HG02678 (cell line): ENCODE measurements around the gene KRT3.

Source experiments
- ATAC-seq: cut with Tn5 transposase; IDR thresholded peaks from one replicate; pipeline ENCODE4 v1.9.1; 2021; ENCODE audit warnings: mild to moderate bottlenecking, moderate library complexity; ENCODE audit not compliant: unreplicated experiment

Gene KRT3

GRCh38 chr12:52795694-52796428, at the start of gene KRT3:
TSS of gene KRT3 (minus strand) at chr12:52796117. CDS start at chr12:52796042, 75 bp downstream.
- no peak for ATAC-seq

- ATAC-seq = no peak
These were observed 48.5 kb upstream of the KRT3 start for GRCh38 chr12:52844386-52844785.

DNA sequence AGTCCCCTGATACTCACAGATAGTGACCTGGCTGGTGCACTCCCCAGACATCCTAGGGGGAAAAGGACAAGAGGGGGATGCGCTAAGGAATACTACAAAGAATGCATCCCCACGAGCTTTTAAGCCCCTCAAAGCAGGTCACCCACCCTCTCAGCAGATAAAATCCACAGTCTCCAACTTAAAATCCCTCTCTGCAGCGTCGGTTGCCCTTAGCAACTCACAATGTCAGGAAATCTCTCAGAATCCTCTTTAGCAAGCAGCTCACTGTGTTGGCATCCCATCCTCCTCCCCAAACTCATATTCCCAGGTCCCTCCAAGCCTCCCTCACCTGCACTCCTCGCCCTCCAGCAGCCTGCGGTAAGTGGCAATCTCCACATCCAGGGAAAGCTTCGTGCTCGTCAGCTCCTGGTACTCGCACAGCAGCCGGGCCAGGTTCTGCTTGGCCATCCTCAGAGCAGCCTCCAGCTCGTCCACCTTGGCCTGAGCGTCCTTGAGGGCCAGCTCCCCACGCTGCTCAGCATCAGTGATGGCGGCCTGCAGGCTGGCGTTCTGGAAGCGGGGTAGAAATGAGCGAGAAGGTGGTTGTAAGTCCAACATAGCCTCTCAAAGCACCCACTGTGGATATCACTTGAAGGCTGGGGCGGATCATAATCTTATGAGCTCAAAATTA, 43.7 kb upstream of the KRT3 start:
- ATAC-seq = no peak

DNA sequence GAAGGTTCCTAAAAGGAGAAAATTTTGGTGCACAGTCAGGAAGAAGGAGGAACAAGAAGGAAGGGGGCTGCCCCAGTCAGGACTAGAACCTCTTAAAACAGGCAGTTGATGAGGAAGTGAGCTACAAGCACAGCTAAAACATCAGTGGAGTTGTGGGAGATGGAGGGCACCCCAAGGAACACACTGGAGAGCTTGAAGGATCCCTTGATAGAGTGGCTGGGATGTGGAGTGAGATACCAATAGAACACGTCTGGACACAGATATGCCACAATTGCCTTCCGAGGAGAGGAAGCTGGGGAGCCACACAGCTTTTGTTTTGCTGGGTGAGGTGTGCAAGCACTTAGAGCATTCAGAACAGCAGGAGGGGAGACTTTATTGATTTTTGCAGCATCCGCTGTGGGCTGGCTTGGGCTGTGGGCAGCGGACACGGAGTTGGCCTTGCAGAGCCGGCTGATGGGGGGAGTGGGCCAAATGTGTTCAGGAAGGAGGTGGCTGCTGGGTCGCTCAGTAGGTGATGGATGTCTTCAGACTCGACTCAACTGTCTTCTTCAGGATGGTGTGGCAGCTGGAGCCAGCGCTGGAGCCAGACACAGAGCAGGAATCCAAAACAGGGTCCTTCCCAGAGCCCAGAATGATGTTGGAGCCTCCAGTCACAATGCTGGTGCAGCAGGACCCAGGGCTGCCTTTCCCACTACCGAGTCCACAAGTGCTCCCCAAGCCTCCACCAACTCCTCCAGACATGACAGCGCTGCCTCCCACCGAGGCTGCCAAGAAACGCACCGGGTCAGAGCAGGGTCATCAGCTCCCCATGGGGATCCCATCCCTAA, 42.9 kb upstream of the KRT3 start:
- no peak for ATAC-seq

DNA sequence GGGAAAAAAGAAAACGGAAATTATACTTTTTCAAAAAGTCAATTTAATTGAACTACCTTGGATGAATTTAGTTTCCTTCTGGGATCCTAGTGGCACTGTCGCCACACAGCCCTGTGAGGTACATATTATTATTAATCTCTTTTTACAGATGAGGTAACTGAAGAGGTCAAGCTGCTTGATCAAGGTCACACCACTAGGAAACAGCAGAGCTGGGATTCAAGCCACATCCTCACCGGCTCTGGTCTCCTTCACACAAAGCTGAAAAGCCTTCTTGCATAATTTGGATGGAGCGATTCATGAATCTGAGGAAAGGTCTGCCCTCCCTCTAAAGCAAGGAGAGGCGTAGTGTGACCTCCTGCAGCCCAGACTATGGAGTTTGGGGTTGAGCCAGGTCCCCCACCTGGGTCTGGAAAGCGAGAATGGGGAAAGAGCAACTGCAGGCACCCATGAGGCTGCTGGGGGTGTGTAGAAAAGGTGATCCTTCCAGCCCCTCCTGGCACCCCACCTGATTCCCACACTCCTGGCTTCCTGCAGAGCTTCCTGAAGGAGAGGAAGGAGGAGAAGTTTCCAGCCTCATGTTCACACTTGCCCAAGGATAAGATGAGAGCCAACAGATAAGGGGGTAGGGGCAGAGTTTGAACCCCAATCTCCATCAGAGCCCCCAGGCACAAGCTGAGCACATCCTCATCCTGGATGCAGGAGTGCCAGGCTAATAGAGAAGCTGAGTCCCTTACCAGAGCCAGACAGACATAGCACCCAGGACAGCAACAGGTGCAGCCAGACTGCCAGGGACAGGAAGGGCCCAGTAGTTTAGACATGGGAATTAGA, 42.1 kb upstream of the KRT3 start:
- ATAC-seq = no peak

GRCh38 chr12:52837413-52837741, 41.5 kb upstream of the KRT3 start:
- no peak for ATAC-seq

DNA sequence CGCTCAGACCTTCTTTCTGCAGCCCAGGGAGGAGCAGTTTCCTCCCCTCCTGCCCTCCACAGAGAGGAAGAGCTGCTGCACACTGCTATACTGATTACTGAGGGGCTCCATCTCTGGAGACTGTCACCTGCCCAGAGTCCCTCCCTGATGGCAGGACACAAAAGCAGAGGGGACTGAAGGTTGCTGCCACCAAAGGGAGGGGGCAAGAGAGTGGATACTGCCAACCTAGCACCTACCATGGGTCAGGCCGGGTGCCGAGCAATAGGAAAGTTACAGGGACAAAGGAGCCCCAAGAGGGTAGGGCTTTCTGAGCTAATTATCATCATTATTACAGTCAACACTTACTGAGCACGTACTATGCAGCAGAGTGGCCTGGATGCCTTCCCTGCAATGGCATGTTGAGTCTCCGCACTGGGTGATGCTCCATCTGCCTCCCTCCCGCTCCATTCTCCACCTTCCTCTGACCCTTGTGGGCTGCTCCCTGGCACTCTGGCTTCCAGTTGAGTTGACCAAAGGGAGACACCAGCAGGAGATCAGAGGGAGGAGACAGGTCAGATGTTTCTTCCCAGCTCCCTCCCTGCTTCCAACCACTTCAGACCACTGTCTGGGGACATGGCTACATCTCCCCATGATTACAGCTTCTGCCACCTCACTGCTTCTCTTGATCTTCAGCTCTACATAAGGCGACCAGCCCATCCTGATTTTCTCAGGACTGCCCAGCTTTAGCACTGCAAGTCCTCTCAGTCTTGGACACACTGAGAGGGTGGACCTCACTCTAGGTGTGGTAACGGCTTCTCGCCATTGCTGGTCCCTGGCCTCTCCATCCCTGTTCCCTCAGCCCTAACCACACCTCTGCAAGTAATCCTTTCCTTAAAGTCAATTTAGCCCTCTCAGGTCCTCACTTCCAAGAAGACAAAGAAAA, 40.8 kb upstream of the KRT3 start:
- no peak for ATAC-seq

- ATAC-seq = no peak
These were observed 40.1 kb upstream of the KRT3 start for GRCh38 chr12:52836042-52836466.

- ATAC-seq = no peak
These were observed 39.5 kb upstream of the KRT3 start for GRCh38 chr12:52835271-52836041.

- ATAC-seq = no peak
These were observed 38.7 kb upstream of the KRT3 start for GRCh38 chr12:52834727-52835001.

DNA sequence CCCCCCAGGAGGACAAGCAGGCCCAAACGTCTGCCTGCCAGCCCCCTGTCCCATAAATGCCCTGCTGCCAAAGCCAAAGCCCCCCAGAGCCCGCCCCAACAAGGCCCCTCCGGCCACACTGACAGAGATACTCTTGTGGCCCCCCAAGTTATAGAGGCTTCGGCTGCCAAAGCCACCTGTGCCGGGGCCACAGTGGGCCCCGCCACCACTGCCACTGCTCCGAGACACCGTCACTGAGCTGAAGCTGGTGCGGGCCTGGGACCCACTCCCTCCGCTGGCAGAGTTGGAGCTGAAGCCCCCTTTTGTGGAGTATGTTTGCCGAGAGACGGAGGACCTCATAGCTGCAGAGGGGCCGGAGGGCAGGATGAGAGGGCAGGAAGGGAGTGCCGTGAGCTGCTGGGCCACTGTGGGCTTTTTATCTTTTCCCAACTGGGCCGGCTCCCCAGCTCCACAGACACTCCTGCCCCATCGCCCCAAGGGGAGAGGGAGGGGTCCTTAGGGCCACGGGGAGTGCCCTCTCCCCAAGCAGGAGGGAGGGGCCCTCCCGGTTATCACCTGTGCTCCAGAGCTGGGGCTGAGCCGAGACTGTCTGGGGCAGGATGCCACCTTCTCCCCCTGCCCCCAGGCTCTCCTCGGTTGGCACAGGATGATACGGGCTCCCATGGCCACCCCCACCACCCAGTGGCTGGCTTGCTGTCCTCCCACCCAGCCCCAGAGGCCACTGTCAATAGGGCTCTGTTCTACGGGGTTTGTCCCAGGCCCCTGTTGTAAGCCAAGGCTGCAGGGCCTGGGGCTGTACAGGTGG, 38.2 kb upstream of the KRT3 start, which contains the start of gene KRT79:
Gene KRT79, minus strand, starts transcription at position 390 of the 805 bp plus-strand sequence. Its CDS starts 51 bp downstream, at position 339.
- no peak for ATAC-seq

GRCh38 chr12:52832985-52833905, 37.3 kb upstream of the KRT3 start:
- no peak for ATAC-seq

- ATAC-seq = no peak
These were observed 36.5 kb upstream of the KRT3 start for GRCh38 chr12:52832451-52832850.

DNA sequence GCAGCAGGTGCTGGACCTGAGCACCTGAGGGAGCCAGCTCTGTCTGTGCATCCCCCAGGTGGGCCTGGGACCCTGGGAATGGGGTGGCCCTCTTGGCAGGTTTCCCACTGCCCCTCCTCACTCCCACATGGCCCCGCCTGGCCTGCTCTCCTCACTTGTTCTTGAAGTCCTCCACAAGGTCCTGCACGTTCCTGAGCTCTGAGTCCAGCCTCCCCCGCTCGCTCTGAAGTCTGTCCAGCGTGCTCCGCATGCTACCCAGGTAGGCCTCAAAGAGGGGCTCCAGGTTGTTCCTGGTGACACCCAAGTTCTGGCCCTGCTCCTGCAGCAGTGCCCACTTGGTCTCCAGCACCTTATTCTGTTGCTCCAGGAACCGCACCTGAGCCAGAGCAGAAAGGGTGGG, 35.3 kb upstream of the KRT3 start:
- ATAC-seq = no peak

DNA sequence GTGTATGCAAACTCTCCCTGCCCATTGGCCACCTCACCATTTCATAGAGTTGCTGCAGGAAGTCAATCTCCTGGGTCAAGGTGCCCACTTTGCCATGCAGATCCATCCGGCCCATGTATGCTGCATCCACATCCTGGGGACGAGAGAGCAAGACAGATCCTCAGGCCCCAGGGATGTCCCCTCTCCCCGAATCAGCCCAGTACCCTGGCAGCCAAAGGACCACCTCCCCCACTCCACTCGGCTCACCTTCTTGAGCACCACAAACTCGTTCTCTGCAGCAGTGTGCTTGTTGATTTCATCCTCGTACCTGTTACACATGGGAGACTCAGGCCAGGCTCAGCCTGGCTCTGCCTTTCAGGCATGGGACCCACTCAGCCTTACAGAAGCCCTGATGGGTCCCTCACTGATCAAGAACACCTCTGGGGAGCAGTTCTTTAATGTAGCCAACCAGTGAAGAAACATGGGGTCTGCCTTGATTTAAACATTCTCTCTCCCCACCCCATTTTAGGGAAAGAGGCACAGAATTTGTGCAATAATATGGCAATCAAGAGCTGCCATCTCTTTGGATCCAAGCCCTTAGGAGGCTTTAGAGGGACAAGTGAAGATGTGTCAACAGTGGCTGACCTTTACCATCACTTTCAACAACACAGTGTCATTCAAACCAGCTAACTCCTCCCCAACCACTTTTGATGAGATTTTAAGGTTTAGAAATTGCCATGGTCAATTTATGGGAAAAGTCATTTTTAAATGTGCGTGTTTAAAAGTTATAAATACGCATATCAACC, 34.3 kb upstream of the KRT3 start:
- no peak for ATAC-seq

DNA sequence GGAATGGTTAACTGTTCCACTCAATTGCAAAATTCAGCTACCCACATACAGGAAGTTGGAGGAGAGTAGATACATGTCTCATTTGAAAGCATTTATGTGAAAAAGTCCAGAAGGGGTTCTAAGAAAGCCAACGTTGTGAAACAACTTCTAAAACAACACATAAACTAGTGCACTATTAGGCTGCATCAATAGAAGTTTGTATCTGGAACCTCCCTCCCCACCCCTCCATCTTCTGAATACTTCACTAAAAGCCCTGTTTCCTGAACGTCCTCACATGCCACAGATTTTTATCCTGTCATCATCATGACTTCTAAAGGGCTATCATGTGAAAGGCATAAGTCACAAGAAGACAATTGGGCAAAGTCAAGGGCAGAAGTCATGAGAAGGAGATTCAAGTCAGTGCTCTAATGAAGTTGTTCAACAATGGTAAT, 32.7 kb upstream of the KRT3 start:
- no peak for ATAC-seq

DNA sequence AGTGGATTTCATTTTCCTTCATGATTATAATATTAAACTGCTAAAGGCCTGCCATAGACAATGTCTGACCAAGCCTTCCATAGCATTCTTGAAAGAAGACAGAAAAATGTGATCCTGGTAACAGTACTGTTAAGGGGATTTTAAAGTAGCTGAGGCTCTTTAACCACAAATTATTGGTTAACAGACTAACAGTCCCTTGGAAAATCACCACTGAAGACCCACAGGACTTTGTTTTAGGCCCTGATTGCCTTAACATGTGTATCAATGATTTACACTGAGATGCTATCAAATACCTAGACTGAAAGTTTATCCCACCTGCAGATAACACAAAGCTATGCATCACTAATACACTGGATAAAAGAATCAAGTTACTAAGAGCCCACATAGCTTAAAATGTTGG, 32.2 kb upstream of the KRT3 start:
- no peak for ATAC-seq
